DLD1 (cell line): ENCODE data around the gene KRT78.
"Not testable (repeated sequence)": the region's sequence is repeated elsewhere in the genome, so short reads cannot be mapped to it uniquely, and the experiment has no call there.

Experiments
- in situ Hi-C: cut with HindIII; loops from 2 replicates; pipeline ENCODE4 v1.10.0; 2017; ENCODE audit warnings: low sequenced_read_pairs

Gene KRT78

DNA sequence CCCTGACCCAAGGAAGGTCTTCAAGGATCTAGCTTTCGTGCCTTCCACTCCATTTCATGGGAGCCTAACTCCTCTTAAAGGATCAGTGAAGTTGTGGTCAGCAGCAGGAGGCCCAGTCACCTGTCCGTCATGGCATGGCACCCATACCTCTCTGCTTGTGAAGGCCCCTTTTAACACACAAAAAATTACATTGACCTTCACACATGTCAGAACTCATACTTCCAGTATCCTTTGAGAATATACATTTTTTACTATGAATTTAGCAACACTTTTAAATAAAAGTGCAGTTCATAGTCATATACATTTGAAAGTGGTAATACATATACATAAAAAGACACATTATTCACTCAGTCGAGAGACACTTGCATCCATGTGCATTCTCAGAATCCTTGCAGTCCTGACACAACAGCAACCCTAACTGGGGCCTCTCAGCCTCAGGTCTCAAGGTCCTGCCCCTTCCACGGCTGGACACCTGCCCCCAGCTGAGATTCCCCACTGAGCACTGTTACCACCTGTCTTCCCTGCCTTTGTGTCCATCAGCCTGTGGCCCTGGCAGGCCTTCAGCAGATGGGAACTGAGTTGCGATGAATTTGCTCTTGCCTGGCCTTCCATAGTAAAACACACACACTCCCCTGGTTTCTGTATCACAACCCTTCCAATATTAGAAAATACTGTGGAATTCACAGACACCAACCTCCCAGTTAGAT, 49.1 kb downstream of the KRT78 start:
- in situ Hi-C loops, result no loop called here

DNA sequence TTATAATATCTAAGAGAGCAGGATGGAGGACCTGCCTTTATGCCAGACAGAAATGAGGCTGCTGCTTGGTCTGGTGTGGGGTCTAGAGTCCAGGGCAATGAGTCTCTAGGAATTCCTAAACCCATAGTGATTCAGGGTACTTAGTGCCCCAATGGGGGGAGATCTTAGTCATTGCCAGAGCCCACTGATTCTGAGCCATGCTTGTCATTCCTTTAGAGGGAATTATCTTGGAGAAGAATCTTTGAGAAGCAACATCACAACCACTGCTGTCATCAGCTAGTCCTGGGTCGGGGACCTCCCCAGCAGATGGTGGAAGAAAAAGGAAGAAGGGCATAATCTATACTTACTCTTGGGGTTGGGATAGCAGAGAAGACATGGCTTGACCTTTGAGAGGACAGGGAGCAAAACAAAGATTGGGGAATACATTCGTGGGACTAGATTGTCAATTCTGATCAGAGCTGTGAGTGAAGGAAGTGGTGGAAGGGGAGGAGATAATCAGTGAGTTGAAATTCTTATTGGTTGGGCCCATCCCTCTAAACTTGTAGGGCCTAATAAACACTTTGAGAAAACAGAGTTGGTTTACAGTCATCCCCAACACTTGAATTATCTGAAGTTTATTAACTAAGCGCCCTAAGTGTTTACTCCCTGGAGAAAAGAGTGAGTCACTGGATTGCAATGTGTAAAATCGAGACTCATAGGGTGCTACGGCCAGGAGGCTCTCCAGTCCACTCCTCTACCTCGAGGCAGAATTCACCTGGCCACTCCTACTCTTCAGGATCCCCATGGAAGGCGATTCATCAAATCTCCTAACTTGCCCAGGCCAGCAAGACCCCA, 49.9 kb downstream of the KRT78 start:
- in situ Hi-C loops, result no loop called here

- in situ Hi-C loops, result no loop called here
Observed at GRCh38 chr12:52798003-52798670, 50.7 kb downstream of the KRT78 start.

GRCh38 chr12:52797529-52797894, 51.3 kb downstream of the KRT78 start:
- in situ Hi-C loops, result no loop called here

GRCh38 chr12:52796839-52797528, 51.8 kb downstream of the KRT78 start:
- in situ Hi-C loops, result no loop called here

DNA sequence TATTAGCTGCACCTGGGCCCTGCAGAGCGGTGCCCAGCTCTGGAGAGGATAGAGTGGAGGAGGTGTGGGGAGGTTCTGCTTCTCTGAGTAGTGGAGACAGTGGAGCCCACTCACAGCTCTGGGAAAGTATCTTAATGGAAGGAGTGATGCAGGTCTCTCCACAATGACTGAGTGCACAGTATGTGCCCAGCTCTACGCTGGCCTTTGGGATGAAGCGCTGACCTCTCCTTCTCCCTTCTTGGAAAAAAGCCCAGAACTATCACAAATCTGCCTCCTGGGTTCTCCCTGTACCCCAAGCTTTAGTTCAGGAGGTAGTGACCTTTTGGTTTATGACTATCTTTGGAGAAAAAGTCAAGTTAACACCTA, 52.4 kb downstream of the KRT78 start:
- in situ Hi-C loops, result no loop called here

DNA sequence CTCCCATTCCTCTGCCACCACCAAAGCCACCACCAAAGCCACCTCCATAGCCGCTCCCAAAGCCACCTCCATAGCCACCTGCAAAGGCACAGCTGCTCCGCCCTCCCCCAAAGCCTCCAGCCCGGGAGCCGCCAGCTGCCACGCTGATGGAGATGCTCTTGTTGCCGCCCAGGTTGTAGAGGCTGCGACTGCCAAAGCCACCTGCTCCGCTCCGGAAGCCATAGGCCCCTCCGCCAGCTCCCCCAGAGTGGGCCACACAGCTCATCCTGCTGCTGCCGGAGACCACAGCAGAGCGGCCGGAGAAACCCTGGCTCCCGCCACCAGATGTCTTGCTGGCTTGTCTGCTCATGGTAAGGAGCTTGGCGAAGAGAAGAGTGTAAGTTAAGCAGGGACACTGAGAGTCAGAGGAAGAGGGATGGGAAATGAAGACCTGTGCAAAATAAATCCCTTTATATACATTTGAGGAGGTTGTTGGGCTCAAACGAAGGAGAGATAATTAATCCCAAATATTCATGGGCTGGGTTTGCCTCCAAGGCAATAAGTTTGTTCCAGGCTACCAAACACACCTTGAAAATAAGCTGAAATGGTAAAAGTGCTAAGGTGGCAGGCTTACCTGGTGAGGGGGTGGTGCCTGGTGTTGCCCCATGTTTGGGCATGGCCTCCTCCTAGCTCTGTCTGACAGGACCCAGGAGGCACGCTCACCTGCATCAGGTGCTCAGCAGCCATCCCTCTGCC, 52.9 kb downstream of the KRT78 start, which contains the start of gene KRT3:
TSS of gene KRT3 (minus strand) at position 424 of the 735 bp plus-strand sequence. CDS start at position 349, 75 bp downstream.
- in situ Hi-C loops, result no loop called here

DNA sequence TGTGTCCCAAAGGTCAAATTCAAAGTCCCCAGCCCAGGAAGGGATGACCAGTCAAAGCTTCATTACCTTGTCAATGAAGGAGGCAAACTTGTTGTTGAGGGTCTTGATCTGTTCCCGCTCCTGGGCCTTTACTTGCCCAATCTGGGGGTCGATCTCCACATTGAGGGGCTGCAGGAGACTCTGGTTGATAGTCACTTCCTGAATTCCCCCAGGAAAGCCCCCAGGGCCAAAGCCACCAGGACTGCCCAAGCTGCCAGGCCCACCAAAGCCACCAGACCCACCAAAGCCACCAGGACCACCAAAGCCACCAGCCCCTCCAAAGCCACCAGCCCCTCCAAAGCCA, 53.5 kb downstream of the KRT78 start:
- in situ Hi-C loops, result not testable (repeated sequence)

DNA sequence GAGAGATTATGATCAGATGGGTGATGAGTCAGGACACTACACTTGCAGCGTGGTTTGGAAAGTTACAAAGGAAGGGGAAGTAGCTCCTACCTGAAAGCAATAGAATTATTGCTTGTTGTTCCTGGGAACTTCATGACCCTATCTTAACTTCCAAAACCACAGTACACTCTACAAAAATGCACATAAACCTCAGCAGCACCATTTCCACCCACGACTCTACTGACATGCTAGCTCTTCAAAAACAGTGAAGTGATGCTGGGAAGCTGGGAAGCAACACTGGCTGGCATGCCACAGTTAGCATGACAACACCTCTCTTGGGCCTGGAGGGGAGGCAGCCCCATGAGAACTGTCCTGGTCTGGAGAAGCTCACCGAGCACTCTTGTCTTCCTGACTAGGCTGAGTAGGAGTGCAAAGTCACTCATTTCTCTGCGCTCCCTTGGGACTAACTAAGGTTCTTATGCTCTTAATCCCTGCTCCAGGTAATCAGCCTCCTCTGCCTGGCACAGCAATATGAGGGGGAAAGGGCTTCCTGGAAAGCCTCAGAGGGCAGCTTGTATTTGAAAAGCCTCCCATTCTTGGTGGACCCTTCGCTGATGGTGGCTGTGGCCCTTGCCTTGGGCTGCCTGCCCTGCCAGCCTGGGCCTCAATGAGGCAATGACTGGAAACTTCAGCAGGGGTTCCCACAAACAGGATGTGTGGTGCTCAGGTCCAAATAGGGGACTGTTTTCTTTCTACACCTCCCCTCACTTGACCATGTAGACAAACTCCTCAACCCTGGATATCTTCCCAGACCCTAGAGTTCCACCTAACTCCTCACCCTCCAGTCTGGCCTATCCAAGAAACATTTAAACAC, 54.1 kb downstream of the KRT78 start:
- in situ Hi-C loops, result no loop called here

DNA sequence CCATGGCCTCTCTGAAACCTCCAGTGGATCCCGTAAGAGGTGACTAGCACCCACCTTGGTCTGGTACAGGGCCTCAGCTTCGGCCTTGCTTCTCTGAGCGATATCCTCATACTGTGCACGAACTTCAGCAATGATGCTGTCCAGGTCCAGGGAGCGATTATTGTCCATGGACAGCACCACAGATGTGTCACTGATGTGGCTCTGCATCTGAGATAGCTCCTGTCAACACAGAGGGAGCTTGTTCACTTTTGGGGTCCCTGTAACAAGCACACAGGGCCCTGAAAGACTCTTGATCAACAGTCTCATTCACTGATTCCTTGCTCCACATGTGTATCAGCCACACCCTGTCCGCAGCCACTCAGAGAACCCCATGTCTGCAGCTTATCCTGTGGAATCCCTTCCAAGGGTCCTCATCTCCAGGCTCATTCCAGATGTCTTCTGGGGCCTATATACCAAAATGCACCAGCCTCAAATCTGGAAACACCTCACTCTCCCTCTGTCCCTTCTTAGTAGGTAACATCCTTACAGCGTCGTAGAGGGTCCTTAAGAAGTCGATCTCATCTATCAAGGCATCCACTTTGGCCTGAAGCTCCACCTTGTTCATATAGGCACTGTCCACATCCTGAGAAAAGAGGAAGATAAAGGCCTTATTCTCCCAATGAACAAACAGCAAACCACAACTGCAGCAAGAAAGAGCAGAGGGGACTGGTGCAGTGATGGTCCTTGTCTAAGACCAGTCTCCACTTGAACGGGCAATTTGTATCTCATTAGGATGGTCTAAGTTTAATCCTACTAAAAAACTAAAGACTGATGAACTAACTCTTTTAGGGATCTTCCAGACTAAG, 56.4 kb downstream of the KRT78 start:
- in situ Hi-C loops, result no loop called here

DNA sequence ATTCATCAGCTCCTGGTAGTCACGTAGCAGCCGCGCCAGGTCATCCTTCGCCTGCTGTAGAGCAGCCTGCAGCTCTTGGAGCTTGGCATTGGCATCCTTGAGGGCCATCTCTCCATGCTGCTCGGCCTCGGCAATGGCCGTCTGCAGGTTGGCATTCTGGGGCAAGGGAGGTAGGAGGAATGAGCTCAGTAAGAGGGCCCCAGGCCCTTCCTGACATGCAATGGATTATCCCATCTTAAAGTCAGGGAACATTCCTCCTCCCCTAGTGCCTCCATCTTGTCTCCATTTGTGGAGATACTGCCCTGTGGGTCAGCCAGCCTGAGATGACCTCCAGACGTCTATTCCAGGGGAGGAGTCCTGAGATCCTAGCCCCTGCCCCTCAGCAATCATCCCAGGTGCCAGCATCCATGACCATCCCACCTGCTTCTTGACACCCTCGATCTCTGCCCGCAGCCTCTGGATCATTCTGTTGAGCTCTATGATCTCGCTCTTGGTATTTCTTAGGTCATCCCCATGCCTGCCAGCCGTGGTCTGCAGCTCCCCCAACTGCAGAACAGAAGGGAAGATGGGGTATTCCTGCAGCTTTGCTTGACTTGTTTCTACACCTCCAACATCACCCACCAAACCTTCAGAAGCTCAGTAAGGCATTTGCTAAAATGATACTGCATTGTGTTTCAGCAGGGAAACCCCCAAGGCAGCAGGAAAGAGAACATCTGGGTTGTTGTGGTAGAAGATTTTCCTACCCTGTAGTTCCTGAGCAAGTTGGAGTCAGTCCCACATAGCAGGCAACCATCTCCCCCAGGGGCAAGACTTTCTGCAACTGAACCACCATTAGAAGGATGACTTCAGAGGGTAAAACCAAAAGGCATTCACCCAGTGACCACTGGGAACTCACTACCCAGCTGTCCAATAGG, 57.3 kb downstream of the KRT78 start:
- in situ Hi-C loops, result no loop called here

DNA sequence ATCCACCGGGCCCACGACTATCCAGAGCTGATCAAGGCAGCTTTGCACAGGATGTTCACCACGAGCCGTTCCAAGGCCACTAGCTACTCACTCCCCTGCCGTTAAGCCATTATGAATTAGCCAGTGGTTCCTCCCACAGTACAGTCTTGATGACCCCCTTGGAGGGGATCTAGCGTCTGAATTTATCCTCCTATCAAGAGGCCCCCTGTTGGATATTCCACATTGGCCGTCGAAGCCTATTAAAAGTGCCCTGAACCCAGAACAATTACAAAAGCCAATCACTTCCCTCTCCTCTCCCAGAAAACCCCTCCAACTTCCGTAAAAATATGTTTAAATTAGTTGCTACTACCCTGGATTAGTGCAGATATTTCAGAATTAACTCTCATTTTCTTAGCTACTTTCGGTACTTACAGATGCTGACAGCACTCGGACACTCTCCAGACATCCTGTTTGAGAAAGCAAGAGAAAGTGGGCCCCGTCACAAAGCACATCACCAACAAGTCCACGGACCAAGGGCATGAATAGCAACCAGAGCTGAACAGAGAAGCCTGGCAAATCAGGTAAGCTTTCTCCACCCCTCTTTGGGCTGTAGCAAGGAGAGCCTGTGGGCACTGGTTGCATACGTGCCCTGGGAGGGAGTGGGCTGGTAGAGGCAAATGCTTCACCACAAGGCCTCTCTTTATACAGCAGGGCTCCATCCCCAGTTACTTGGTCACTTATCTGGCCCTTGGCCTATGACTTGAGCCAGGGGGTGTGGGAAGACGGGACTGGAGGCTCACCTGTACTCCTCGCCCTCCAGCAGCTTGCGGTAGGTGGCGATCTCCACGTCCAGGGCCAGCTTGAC, 58.1 kb downstream of the KRT78 start:
- in situ Hi-C loops, result no loop called here

GRCh38 chr12:52789637-52790426, 59.0 kb downstream of the KRT78 start:
- in situ Hi-C loops, result no loop called here

DNA sequence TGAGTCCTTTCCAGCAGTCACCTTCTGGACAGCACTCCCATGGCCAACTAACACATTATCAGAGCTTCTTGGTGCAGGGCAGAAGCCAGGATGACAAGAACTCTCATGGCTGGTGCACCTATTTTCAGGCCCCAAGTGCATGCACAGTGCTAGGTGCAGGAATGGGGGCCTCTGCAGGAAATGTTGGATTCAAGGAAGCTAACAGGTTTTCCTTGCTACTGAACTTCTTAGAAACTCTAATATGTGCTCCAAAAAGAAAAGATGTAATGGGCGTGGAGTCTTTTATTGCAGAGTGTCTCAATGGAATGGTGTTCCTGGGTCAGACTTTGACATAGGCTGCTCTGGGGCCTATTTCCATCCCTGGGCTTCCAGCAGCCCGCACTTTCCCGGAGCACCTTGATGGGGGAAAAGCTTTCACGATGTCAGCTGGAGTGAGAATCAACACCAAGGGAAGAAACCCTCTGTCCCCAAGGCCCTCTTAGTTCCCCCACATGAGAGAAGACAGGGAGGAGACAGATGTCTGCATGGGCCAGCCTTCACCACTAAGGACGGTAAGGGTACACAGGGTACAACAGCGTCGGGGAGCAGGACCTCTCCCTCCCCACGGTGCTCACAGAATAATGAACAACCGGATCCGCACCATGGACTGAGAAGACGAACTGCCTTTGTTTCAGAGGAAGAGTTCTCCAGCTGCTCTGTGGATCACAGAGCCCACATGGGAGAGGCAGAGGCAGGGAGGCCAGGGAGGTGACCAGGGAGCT, 59.7 kb downstream of the KRT78 start:
- in situ Hi-C loops, result no loop called here

DNA sequence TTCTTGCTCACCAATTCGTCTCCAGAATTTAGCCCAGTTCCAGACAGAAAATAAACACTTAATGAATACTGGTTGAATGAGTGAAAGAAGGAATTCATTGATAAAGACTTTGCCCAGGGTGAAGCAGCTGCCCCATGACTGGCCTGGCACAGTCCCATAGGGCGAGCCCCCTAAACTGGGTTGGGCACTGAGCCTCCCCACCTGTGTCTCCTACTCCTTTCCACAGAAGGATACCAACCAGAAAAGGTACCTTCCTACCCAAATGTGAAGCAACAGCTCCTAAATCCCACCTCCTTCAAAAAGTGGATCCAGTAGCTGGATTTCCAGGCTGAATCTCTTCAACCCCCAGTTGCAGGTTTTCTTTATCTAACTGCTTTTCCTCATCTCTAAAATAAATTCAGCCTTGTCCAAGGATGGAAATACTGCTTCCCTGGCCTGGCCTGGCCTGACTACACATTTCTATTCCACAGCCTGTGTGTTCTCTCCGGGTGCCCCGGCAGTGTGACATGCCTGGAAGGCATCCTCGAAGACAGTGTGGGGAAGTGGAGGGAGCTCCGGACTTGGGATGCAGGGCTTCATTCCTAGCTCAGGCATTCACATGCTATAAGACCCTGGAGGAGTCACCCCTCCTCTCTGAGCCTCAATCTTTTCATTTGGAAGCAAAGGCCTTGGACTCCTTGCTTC, 60.5 kb downstream of the KRT78 start:
- in situ Hi-C loops, result no loop called here
